BE2C (cell line): Measurements from ENCODE around the gene RAD1.
"Not testable (repeated sequence)": the region's sequence is repeated elsewhere in the genome, so short reads cannot be mapped to it uniquely, and the experiment has no call there.

Experiments
- DNase-seq: peaks from one replicate; pipeline ENCODE4 v3.0.0-alpha.2; 2020
- H3K27me3 ChIP-seq: fragments of 250-450 bp; sonication (Bioruptor Pico); 2 replicates; pipeline ENCODE4 v1.5.1; 2020; ENCODE audit warnings: mild to moderate bottlenecking
- H3K36me3 ChIP-seq: fragments of 250-450 bp; sonication (Bioruptor Pico); 2 replicates; pipeline ENCODE4 v1.5.1; 2020; ENCODE audit warnings: mild to moderate bottlenecking
- H3K4me1 ChIP-seq: fragments of 250-450 bp; sonication (Bioruptor Pico); 2 replicates; pipeline ENCODE4 v1.5.1; 2020
- H3K4me3 ChIP-seq: 2 replicates; pipeline ENCODE4 v1.5.1; 2011; ENCODE audit warnings: low read depth, low read length
- H3K9me3 ChIP-seq: fragments of 250-450 bp; sonication (Bioruptor Pico); 2 replicates; pipeline ENCODE4 v1.5.1; 2020
- TF ChIP-seq, protein P1 (sequence below): IDR thresholded peaks from 2 replicates; pipeline ENCODE4 v1.5.1; 2012; ENCODE audit warnings: mild to moderate bottlenecking, low read depth, low read length

Gene RAD1

DNA sequence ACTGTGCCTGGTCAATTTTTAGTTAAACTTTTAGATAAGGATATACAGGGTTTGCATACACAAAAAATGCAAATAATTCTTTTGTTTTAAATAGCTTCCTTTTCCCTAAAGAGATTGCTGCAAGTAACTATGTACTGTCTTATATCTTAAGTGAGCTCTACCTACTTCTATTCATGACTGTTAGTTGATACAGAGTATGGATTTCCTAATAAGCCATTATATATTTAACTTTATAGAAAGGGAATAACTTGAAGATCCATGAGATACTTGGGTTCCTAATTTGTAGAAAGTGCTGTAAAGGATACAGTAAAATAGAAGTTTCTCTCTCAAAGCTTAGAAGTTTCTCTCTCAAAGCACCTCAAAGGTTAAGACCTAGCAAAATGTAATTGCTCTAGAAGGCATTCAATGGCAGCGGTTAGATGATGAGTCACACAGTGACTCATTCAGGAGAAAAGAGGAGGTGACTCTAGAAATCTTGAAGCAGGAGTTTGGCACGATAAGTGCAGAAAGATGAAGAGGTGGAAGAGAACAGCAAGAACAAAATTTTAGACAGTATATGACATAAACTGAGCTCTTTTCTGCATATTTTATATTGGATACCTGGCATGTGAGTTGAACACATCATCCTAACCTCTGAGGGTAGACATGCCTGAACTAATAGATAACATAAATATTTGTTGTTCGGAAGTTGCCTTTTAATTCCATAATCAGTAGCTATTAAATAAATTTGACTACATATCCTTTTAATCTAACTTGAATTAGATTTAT lies 8.6 kb upstream of the RAD1 start:
- H3K9me3 ChIP-seq, result no peaks in the 10 kb centered on the region
- no peak for DNase-seq
- TF ChIP-seq, protein P1, sequence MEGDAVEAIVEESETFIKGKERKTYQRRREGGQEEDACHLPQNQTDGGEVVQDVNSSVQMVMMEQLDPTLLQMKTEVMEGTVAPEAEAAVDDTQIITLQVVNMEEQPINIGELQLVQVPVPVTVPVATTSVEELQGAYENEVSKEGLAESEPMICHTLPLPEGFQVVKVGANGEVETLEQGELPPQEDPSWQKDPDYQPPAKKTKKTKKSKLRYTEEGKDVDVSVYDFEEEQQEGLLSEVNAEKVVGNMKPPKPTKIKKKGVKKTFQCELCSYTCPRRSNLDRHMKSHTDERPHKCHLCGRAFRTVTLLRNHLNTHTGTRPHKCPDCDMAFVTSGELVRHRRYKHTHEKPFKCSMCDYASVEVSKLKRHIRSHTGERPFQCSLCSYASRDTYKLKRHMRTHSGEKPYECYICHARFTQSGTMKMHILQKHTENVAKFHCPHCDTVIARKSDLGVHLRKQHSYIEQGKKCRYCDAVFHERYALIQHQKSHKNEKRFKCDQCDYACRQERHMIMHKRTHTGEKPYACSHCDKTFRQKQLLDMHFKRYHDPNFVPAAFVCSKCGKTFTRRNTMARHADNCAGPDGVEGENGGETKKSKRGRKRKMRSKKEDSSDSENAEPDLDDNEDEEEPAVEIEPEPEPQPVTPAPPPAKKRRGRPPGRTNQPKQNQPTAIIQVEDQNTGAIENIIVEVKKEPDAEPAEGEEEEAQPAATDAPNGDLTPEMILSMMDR, result no peak
- H3K36me3 ChIP-seq, result peaks cover 72% of the 10 kb centered on the region
- H3K4me1 ChIP-seq, result no peaks in the 10 kb centered on the region
- H3K4me3 ChIP-seq, result no peak overlapping the region
- H3K27me3 ChIP-seq, result no peaks in the 10 kb centered on the region

DNA sequence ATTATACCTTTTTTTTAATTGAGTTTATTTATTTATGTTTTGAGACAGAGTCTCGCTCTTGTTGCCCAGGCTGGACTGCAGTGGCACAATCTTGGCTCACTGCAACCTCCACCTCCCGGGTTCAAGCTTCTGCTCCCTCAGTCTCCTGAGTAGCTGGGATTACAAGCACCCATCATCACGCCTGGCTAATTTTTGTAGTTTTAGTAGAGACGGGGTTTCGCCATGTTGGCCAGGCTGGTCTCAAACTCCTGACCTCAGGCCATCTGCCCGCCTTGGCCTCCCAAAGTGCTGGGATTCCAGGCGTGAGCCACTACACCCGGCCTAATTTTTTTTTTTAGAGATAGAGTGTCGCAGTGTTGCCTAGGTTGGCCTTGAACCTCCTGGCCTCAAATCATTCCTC lies 8.0 kb upstream of the RAD1 start:
- H3K36me3 ChIP-seq, result peaks cover 72% of the 10 kb centered on the region
- H3K27me3 ChIP-seq, H3K4me3 ChIP-seq, H3K4me1 ChIP-seq, H3K9me3 ChIP-seq, DNase-seq: not testable (repeated sequence)

DNA sequence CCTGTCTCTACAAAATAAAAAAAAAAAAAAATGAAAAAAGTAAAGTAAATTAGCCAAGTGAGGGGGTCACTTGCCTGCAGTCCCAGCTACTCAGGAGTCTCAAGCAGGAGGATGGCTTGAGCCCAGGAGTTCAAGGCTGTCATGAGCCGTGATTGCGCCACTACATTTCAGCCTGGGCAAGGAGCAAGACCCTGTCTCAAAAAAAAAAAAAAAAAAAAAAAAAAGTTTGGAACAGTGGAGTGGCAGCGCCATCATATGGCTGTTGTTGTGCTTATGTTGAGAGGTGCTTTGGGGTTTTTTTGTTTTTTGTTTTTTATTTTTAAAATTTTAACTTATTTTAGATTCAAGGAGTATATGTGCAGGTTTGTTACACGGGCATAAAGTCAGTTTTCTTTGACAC lies 3.8 kb upstream of the RAD1 start:
- H3K4me3 ChIP-seq, result no peak overlapping the region
- TF ChIP-seq, protein P1, result peak; percentile 15; the same call in 1 of the 2 replicates
- H3K9me3 ChIP-seq, result no peaks in the 10 kb centered on the region
- DNase-seq, result no peak
- H3K27me3 ChIP-seq, result no peaks in the 10 kb centered on the region
- H3K36me3 ChIP-seq, result peaks cover 54% of the 10 kb centered on the region
- no peaks in the 10 kb centered on the region for H3K4me1 ChIP-seq

DNA sequence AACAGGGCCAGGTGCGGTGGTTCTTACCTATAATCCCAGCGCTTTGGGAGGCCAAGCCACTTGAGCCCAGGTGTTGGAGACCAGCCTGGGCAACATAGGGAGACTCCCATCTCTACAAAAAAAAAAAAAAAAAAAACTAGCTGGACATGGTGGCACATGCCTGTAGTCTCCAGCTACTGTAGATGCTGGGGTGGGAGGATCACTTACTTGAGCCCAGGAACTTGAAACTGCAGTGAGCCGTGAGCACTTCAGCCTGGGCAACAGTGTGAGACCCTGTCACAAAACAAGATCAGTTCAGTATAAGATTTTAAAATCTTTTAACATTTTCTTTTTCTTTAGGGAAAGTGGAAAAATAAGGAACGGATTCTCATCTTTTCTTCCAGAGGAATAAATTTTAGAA lies 2.7 kb upstream of the RAD1 start:
- H3K4me3 ChIP-seq, result no peak overlapping the region
- no peak for DNase-seq

DNA sequence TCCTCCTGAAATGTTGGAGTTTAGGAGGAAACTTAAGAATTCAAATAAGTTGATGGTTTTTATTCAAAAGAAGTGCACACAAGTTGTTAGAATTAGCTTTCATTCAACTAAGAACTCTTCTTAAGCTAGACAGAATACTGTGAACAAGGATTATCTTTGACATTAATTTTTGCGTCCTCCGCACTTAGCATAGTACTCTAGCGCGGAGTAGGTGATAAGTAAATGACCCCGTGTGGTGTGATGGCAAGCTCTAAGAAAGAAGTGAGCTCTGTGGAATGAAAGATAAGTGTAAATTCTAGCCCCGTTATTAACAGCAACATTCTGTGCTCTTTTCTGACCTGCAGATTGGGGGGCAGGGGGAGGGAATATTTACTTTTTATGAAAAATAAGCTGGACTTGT lies 1.2 kb upstream of the RAD1 start:
- no peaks in the 10 kb centered on the region for H3K27me3 ChIP-seq
- peaks cover 36% of the 10 kb centered on the region for H3K36me3 ChIP-seq
- peak overlapping the region; percentile 86 for H3K4me3 ChIP-seq
- H3K4me1 ChIP-seq, result no peaks in the 10 kb centered on the region
- DNase-seq, result no peak
- TF ChIP-seq, protein P1, result no peak
- H3K9me3 ChIP-seq, result no peaks in the 10 kb centered on the region

More for the DNA sequence above, 2.7 kb upstream of the RAD1 start:
- TF ChIP-seq, protein P1, result no peak
- no peaks in the 10 kb centered on the region for H3K4me1 ChIP-seq
- no peaks in the 10 kb centered on the region for H3K27me3 ChIP-seq
- no peaks in the 10 kb centered on the region for H3K9me3 ChIP-seq
- H3K36me3 ChIP-seq, result peaks cover 44% of the 10 kb centered on the region

DNA sequence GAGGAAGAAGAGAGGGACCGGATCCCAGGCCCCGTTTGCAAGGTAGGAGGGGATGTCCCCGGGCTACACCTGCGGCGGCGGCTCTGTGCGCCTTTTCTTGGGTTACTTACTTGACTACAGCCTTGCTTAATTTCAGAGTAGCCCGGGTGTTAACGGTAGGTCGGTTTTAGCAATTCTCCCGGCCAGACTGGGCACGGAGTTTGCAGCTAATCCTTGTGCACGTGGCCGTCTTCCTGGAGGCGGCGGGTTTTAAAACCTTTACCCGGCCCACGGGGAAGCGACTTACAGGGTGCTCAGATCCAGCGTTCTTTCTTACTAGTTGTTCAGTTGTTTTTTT lies 520 bp upstream of the RAD1 start:
- peak overlapping the region; percentile 86 for H3K4me3 ChIP-seq
- no peak for DNase-seq
- H3K4me1 ChIP-seq, result no peaks in the 10 kb centered on the region
- H3K36me3 ChIP-seq, result peaks cover 34% of the 10 kb centered on the region
- H3K9me3 ChIP-seq, result no peaks in the 10 kb centered on the region
- TF ChIP-seq, protein P1, result no peak
- no peaks in the 10 kb centered on the region for H3K27me3 ChIP-seq
